SW 1271 (cell line): ENCODE measurements around the gene RTN4RL1.

Source experiments
- DNase-seq, 2 experiments: peaks; one replicate each; lab custom pipeline; 2025; lab: John Stamatoyannopoulos, UW

RTN4RL1 gene

GRCh38 chr17:2047590-2047989 is 22.5 kb upstream of the RTN4RL1 start:
- no peak for DNase-seq

GRCh38 chr17:2044263-2044894 is 19.2 kb upstream of the RTN4RL1 start:
- DNase-seq = no peak

GRCh38 chr17:2043785-2044184 is 18.7 kb upstream of the RTN4RL1 start:
- peak in 1 of 2 experiments; percentile 53 for DNase-seq

GRCh38 chr17:2042933-2043332 is 17.8 kb upstream of the RTN4RL1 start:
- DNase-seq = no peak

- DNase-seq = peak in 1 of 2 experiments; percentile 35
These were observed 17.3 kb upstream of the RTN4RL1 start for GRCh38 chr17:2042390-2042847.

- peak; percentile 83 to 87 for DNase-seq
These were observed 16.6 kb upstream of the RTN4RL1 start, which contains the start of gene OVCA2 for GRCh38 chr17:2041561-2042389. OVCA2 (plus strand) TSS chr17:2042022; CDS start chr17:2042048, 26 bp downstream.

- no peak for DNase-seq
These were observed 15.9 kb upstream of the RTN4RL1 start for GRCh38 chr17:2040942-2041560.

GRCh38 chr17:2040219-2040827 is 15.2 kb upstream of the RTN4RL1 start:
- DNase-seq = no peak

- DNase-seq = no peak
These were observed 12.0 kb upstream of the RTN4RL1 start for GRCh38 chr17:2037155-2037554.

- DNase-seq = no peak
These were observed 10.7 kb upstream of the RTN4RL1 start for GRCh38 chr17:2035541-2036488.

GRCh38 chr17:2034806-2035540 is 9.8 kb upstream of the RTN4RL1 start:
- DNase-seq = no peak

- no peak for DNase-seq
These were observed 9.0 kb upstream of the RTN4RL1 start for GRCh38 chr17:2034157-2034556.

- DNase-seq = no peak
These were observed 8.0 kb upstream of the RTN4RL1 start for GRCh38 chr17:2033153-2033552.

- DNase-seq = no peak
These were observed 5.6 kb upstream of the RTN4RL1 start for GRCh38 chr17:2030779-2031163.

- peak; percentile 75 to 88 for DNase-seq
These were observed 5.0 kb upstream of the RTN4RL1 start, which contains the start of gene DPH1 for GRCh38 chr17:2029911-2030778. DPH1 (plus strand) TSS chr17:2030153; CDS start chr17:2030170, 17 bp downstream.

GRCh38 chr17:2028737-2029136 is 3.6 kb upstream of the RTN4RL1 start:
- no peak for DNase-seq

- no peak for DNase-seq
These were observed 3.1 kb upstream of the RTN4RL1 start for GRCh38 chr17:2028234-2028614.

- no peak for DNase-seq
These were observed 2.5 kb upstream of the RTN4RL1 start for GRCh38 chr17:2027528-2028233.
